HFFc6 (cell line): ENCODE results near the gene ICAM1. TPM values are rescaled to one million over a fixed set of nuclear protein-coding genes. Genes with fewer than 3 reads are reported as not detected.
A peak's percentile ranks its signal among the peaks of the same experiment; 100 is the strongest.
"Not testable (repeated sequence)": the region's sequence is repeated elsewhere in the genome, so short reads cannot be mapped to it uniquely, and the experiment has no call there.

Experiments used
- DNase-seq: peaks from one replicate; pipeline ENCODE4 v3.0.0-alpha.2; 2018
- H3K27ac Mint-ChIP-seq: 2 replicates; pipeline ENCODE4 v1.8.0; 2020; ENCODE audit warnings: mild to moderate bottlenecking, mixed read lengths
- H3K27me3 Mint-ChIP-seq: 2 replicates; pipeline ENCODE4 v1.8.0; 2021; ENCODE audit warnings: mild to moderate bottlenecking, moderate library complexity, mixed read lengths; ENCODE audit not compliant: insufficient read depth
- H3K36me3 Mint-ChIP-seq: 2 replicates; pipeline ENCODE4 v1.8.0; 2021; ENCODE audit warnings: low read depth, mixed read lengths
- H3K4me1 Mint-ChIP-seq: 2 replicates; pipeline ENCODE4 v1.8.0; 2020; ENCODE audit warnings: low read depth, mixed read lengths
- H3K4me3 Mint-ChIP-seq: 2 replicates; pipeline ENCODE4 v1.8.0; 2020; ENCODE audit warnings: mild to moderate bottlenecking, moderate library complexity, mixed read lengths
- H3K9me3 Mint-ChIP-seq: 2 replicates; pipeline ENCODE4 v1.8.0; 2020; ENCODE audit warnings: mild to moderate bottlenecking, mixed read lengths
- CTCF ChIP-seq: fragments of 200-600 bp; sonication (generic); IDR thresholded peaks from 2 replicates; pipeline ENCODE4 v1.5.0; 2021; ENCODE audit warnings: antibody characterized with exemption, mild to moderate bottlenecking
- total RNA-seq, 6 experiments: library from RNA; stranded (reverse); fragmentation: NEBNext Ultra II Directional; extraction: Animal tissue kit (Norgen Biotek cat#: 25700); gene quantifications; 2 replicates in 1 of 6; 3 replicates in 5 of 6; pipeline ENCODE4 v1.2.3, GENCODE V29; 2021

Gene ICAM1
- total RNA-seq, 6 experiments from 2014 or later = 5.0 to 10.1 (median 8.5) TPM

- Mint-ChIP-seq H3K4me1 (peaks cover 24% of the 10 kb centered on the region), H3K4me3 (peak within 1 kb of the TSS; percentile 90), H3K27me3 (peaks cover 2% of the 10 kb centered on the region; the same call in 1 of the 2 replicates), H3K36me3 (no peaks in the 10 kb centered on the region; the same call in 1 of the 2 replicates), H3K27ac (peak within 1 kb of the TSS; percentile 76), H3K9me3 (no peaks in the 10 kb centered on the region)
- TF ChIP-seq CTCF = no peak
- peak; percentile 49 for DNase-seq
Measured at GRCh38 chr19:10230861-10231611, 39.9 kb upstream of the ICAM1 start, which contains the start of gene S1PR2. S1PR2 (minus strand) TSS chr19:10231331; CDS start chr19:10224905, 6,426 bp downstream.

- peak overlapping the region; percentile 68 for H3K27ac Mint-ChIP-seq
- H3K9me3 Mint-ChIP-seq = no peaks in the 10 kb centered on the region
- peak overlapping the region; percentile 90 for H3K4me3 Mint-ChIP-seq
- DNase-seq = no peak
- no peaks in the 10 kb centered on the region for H3K36me3 Mint-ChIP-seq
- no peak for TF ChIP-seq CTCF
- peaks cover 17% of the 10 kb centered on the region for H3K4me1 Mint-ChIP-seq
- H3K27me3 Mint-ChIP-seq = peaks cover 2% of the 10 kb centered on the region; the same call in 1 of the 2 replicates
Measured at GRCh38 chr19:10231612-10232228, 39.2 kb upstream of the ICAM1 start.

- no peak overlapping the region for H3K4me3 Mint-ChIP-seq
- no peak for DNase-seq
- H3K27ac Mint-ChIP-seq = no peak overlapping the region
- no peaks in the 10 kb centered on the region for H3K36me3 Mint-ChIP-seq
- H3K27me3 Mint-ChIP-seq = peaks cover 2% of the 10 kb centered on the region; the same call in 1 of the 2 replicates
- no peaks in the 10 kb centered on the region for H3K9me3 Mint-ChIP-seq
- no peak for TF ChIP-seq CTCF
- peaks cover 25% of the 10 kb centered on the region for H3K4me1 Mint-ChIP-seq
Measured at GRCh38 chr19:10233946-10234345, 37.0 kb upstream of the ICAM1 start.

DNA sequence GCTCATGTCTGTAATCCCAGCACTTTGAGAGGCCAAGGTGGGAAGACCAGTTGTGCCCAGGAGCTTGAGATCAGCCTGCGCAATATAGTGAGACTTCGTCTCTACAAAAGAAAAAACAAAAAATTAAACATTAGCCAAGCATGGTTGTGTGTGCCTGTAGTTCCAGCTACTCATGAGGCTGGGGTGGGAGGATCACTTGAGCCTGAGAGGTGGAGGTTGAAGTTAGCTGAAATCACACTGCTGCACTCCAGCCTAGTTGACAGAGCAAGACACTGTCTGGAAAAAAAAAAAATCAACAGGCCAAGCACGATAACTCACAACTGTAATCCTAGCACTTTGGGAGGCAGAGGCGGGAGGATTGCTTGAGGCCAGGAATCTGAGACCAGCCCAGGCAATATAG lies 35.9 kb upstream of the ICAM1 start:
- H3K27me3 Mint-ChIP-seq = peaks cover 2% of the 10 kb centered on the region; the same call in 1 of the 2 replicates

DNA sequence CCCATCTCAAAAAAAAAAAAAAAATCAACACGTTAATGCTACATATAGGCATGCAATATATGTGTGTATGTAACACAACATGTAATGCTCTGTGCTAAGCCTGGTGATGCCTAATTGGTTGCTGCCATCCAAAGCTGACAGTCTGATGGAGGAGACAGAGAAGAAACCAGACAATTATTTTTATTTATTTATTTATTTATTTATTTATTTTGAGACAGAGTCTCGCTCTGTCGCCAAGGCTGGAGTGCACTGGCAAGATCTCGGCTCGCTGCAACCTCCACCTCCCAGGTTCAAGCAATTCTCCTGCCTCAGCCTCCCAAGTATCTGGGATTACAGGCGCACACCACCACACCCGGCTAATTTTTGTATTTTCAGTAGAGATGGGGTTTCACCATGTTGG lies 35.5 kb upstream of the ICAM1 start:
- not testable (repeated sequence) for H3K27ac Mint-ChIP-seq, DNase-seq, H3K4me3 Mint-ChIP-seq, H3K27me3 Mint-ChIP-seq, H3K36me3 Mint-ChIP-seq, H3K9me3 Mint-ChIP-seq
- H3K4me1 Mint-ChIP-seq = peaks cover 19% of the 10 kb centered on the region

More for the DNA sequence above, 35.9 kb upstream of the ICAM1 start:
- TF ChIP-seq CTCF = no peak
- no peak for DNase-seq
- Mint-ChIP-seq H3K4me3 (no peak overlapping the region), H3K9me3 (no peaks in the 10 kb centered on the region), H3K36me3 (no peaks in the 10 kb centered on the region), H3K27ac (no peak overlapping the region), H3K4me1 (peaks cover 19% of the 10 kb centered on the region)

GRCh38 chr19:10237702-10238101 lies 33.2 kb upstream of the ICAM1 start:
- Mint-ChIP-seq H3K36me3 (no peaks in the 10 kb centered on the region), H3K4me3 (no peak overlapping the region), H3K27me3 (no peaks in the 10 kb centered on the region; the same call in 1 of the 2 replicates), H3K27ac (no peak overlapping the region), H3K9me3 (no peaks in the 10 kb centered on the region), H3K4me1 (peaks cover 10% of the 10 kb centered on the region)
- no peak for DNase-seq
- TF ChIP-seq CTCF = no peak
